SK-N-SH (cell line): ENCODE results near the gene ST7. TPM values are rescaled to one million over a fixed set of nuclear protein-coding genes. Genes with fewer than 3 reads are reported as not detected.
"Not testable (repeated sequence)": the region's sequence is repeated elsewhere in the genome, so short reads cannot be mapped to it uniquely, and the experiment has no call there.

ENCODE experiments used
- CTCF ChIA-PET: fragments of 300-600, 350-600 bp; formaldehyde crosslinking; extraction: SDS; loops from one replicate; lab custom pipeline; 2021; lab: Yijun Ruan, JAX
- POLR2A ChIA-PET: fragments of 350-600 bp; sonication (Branson Sonifier 250); formaldehyde crosslinking; extraction: SDS; loops from one replicate; lab custom pipeline; 2020; ENCODE audit warnings: antibody characterized with exemption, inconsistent platforms; lab: Yijun Ruan, JAX
- DNase-seq: peaks from one replicate; pipeline ENCODE4 v3.0.0; 2012
- H2AFZ ChIP-seq: fragments of 200-600 bp; sonication (generic); 2 replicates; pipeline ENCODE4 v1.8.1; 2016; ENCODE audit warnings: antibody characterized with exemption, mild to moderate bottlenecking, low read depth
- H3F3A ChIP-seq: fragments of 200-600 bp; sonication (generic); replicated peaks from 2 replicates; pipeline ENCODE3; 2016; ENCODE audit warnings: antibody characterized with exemption, mild to moderate bottlenecking; ENCODE audit not compliant: insufficient read depth
- H3K27ac ChIP-seq, 2 experiments: fragments of 200-500 bp in 1 of 2; fragments of 200-600 bp in 1 of 2; sonication (Bioruptor generic) in 1 of 2; sonication (generic), shearing (Covaris generic) in 1 of 2; 2 replicates each; pipeline versions ENCODE4 v1.5.1 to v1.6.1; 2014 to 2016; ENCODE audit warnings: low read depth in 2 of 2, inconsistent platforms in 1 of 2, low read length in 1 of 2, mild to moderate bottlenecking in 1 of 2, mixed read lengths in 1 of 2
- H3K27me3 ChIP-seq: fragments of 200-600 bp; sonication (generic), shearing (Covaris generic); 2 replicates; pipeline ENCODE4 v1.6.1; 2016; ENCODE audit warnings: mixed run types; ENCODE audit not compliant: insufficient read depth
- H3K36me3 ChIP-seq, 2 experiments: fragments of 200-500 bp in 1 of 2; fragments of 200-600 bp in 1 of 2; sonication (Bioruptor generic) in 1 of 2; sonication (generic) in 1 of 2; replicated peaks in 1 of 2; 2 replicates each; pipeline versions ENCODE3 to v1.5.1; 2014 to 2016; ENCODE audit warnings: low read length in 1 of 2, mild to moderate bottlenecking in 1 of 2; ENCODE audit not compliant: insufficient read depth in 2 of 2, control insufficient read depth in 1 of 2
- H3K4me1 ChIP-seq, 2 experiments: fragments of 200-500 bp in 1 of 2; fragments of 200-600 bp in 1 of 2; sonication (Bioruptor generic) in 1 of 2; sonication (generic), shearing (Covaris generic) in 1 of 2; 2 replicates each; pipeline versions ENCODE4 v1.5.1 to v1.6.1; 2014 to 2016; ENCODE audit warnings: low read depth in 1 of 2, low read length in 1 of 2, mixed run types in 1 of 2; ENCODE audit not compliant: insufficient read depth in 2 of 2, control insufficient read depth in 1 of 2
- H3K4me2 ChIP-seq: fragments of 200-600 bp; sonication (generic), shearing (Covaris generic); 2 replicates; pipeline ENCODE4 v1.6.1; 2017; ENCODE audit warnings: mixed run types
- H3K4me3 ChIP-seq, 2 experiments: fragments of 200-500 bp in 1 of 2; fragments of 200-600 bp in 1 of 2; sonication (Bioruptor generic) in 1 of 2; sonication (generic), shearing (Covaris generic) in 1 of 2; 2 replicates each; pipeline versions ENCODE4 v1.5.1 to v1.8.1; 2014 to 2016; ENCODE audit warnings: low read depth in 2 of 2, inconsistent platforms in 1 of 2, low read length in 1 of 2, mild to moderate bottlenecking in 1 of 2, mixed read lengths in 1 of 2, moderate library complexity in 1 of 2
- H3K79me2 ChIP-seq: fragments of 200-600 bp; sonication (generic); 2 replicates; pipeline ENCODE4 v1.8.1; 2017; ENCODE audit warnings: mild to moderate bottlenecking; ENCODE audit not compliant: insufficient read depth
- H3K9ac ChIP-seq: fragments of 200-600 bp; sonication (generic); 2 replicates; pipeline ENCODE4 v1.6.1; 2017; ENCODE audit warnings: mixed run types
- H3K9me2 ChIP-seq: fragments of 200-600 bp; sonication (generic); 2 replicates; pipeline ENCODE4 v1.6.1; 2017; ENCODE audit warnings: mixed run types
- H3K9me3 ChIP-seq: fragments of 200-600 bp; sonication (generic); 2 replicates; pipeline ENCODE4 v1.6.1; 2017; ENCODE audit warnings: mixed run types, mild to moderate bottlenecking, moderate library complexity
- H4K20me1 ChIP-seq: fragments of 200-600 bp; sonication (generic); 2 replicates; pipeline ENCODE4 v1.6.1; 2017; ENCODE audit warnings: mild to moderate bottlenecking, mixed run types; ENCODE audit not compliant: insufficient read depth
- IRF3 ChIP-seq: fragments of 150-350 bp; IDR thresholded peaks from 2 replicates; pipeline ENCODE4 v1.6.1; 2016; ENCODE audit warnings: mild to moderate bottlenecking, low read depth, low read length
- RCOR1 ChIP-seq: fragments of 150-350 bp; IDR thresholded peaks from 2 replicates; pipeline ENCODE4 v1.6.1; 2017; ENCODE audit warnings: antibody characterized with exemption, low read length
- REST ChIP-seq: IDR thresholded peaks from 2 replicates; pipeline ENCODE4 v1.6.1; 2012; ENCODE audit warnings: mild to moderate bottlenecking, low read depth, low read length, moderate library complexity
- SIN3A ChIP-seq: IDR thresholded peaks from 2 replicates; pipeline ENCODE4 v1.6.1; 2012; ENCODE audit warnings: low read depth, mild to moderate bottlenecking, low read length, moderate library complexity, borderline replicate concordance
- SMC3 ChIP-seq: IDR thresholded peaks from 2 replicates; pipeline ENCODE4 v1.6.1; 2012; ENCODE audit warnings: low read depth, low read length, improper control_type of control experiment
- TAF1 ChIP-seq: IDR thresholded peaks from 2 replicates; pipeline ENCODE4 v1.6.1; 2012; ENCODE audit warnings: low read depth, mild to moderate bottlenecking, low read length, moderate library complexity, borderline replicate concordance
- TEAD4 ChIP-seq: IDR thresholded peaks from 2 replicates; pipeline ENCODE4 v1.4.0; 2012; ENCODE audit warnings: mild to moderate bottlenecking, borderline replicate concordance; ENCODE audit not compliant: insufficient read depth
- USF2 ChIP-seq: fragments of 150-350 bp; IDR thresholded peaks from 2 replicates; pipeline ENCODE4 v1.6.1; 2017; ENCODE audit warnings: antibody characterized with exemption, low read length, low read depth, borderline replicate concordance
- YY1 ChIP-seq: IDR thresholded peaks from 2 replicates; pipeline ENCODE4 v1.4.0; 2012; ENCODE audit warnings: low read depth, mild to moderate bottlenecking
- WGBS: methylation state at CpG from one replicate; pipeline ENCODE4 v1.1.6; 2017; ENCODE audit warnings: low lambda C conversion rate; 5-methylcytosine and 5-hydroxymethylcytosine counted together
- polyA plus RNA-seq, 3 experiments: library from polyadenylated mRNA; depleted of rRNA; stranded (reverse); fragments of >200 nt; gene quantifications; 2 replicates each; pipeline ENCODE4 v1.2.3, GENCODE V29; 2012

The ST7 gene
- polyA plus RNA-seq, 1 of the 3 experiments (the other 2 are of a cell fraction): 23.5 TPM

- H4K20me1 ChIP-seq, H3K4me3 ChIP-seq, H3K27ac ChIP-seq, H3K27me3 ChIP-seq, H3K9me3 ChIP-seq, H3K4me2 ChIP-seq, DNase-seq, H2AFZ ChIP-seq, POLR2A ChIA-PET, H3K9ac ChIP-seq, H3K79me2 ChIP-seq, H3K9me2 ChIP-seq, H3K36me3 ChIP-seq, H3F3A ChIP-seq, H3K4me1 ChIP-seq: not testable (repeated sequence)
- CTCF ChIA-PET: interaction anchor here (1.4 kb wide), 1 partner anchor 10 kb away, joined by 5 read pairs; no protein-coding TSS in a partner anchor
- 0% methylated on average over 2 of the region's 2 CpGs for WGBS
Observed at GRCh38 chr7:117245703-117246102, 292.4 kb downstream of the ST7 start.

- CTCF ChIA-PET: interaction anchor here (1.2 kb wide), 1 partner anchor 121 kb away, joined by 3 read pairs; no protein-coding TSS in a partner anchor
- Histone ChIP-seq H3K9me2 (no peaks in the 10 kb centered on the region), H3K9ac (no peak overlapping the region), H3F3A (peaks cover 4% of the 10 kb centered on the region), H3K36me3 (no peaks in the 10 kb centered on the region), H2AFZ (no peak overlapping the region), H3K9me3 (0 out of 2 replicates have a peak, but pooled peaks cover 6% of the 10 kb centered on the region), H3K27me3 (no peaks in the 10 kb centered on the region), H3K79me2 (no peaks in the 10 kb centered on the region), H3K27ac (no peak overlapping the region), H3K4me1 (peaks cover 0 to 5% of the 10 kb centered on the region in 2 experiments; a peak in 1 of 4 replicates), H3K4me2 (no peak overlapping the region), H3K4me3 (no peak overlapping the region), H4K20me1 (no peaks in the 10 kb centered on the region)
- POLR2A ChIA-PET: no interaction called here
- TF ChIP-seq TEAD4 (no peak), REST (no peak), USF2 (no peak), YY1 (no peak), TAF1 (no peak), SMC3 (no peak), IRF3 (no peak), SIN3A (no peak), RCOR1 (no peak)
- no peak for DNase-seq
- WGBS: 58% methylated on average over 4 of the region's 4 CpGs
Observed at GRCh38 chr7:117247809-117248208, 294.5 kb downstream of the ST7 start.
